OCI-LY3 (cell line): ENCODE results near the gene ZNF598.

Source experiments
- H2AFZ ChIP-seq: fragments of 200-600, 300-600 bp; shearing (Covaris generic); 2 replicates; pipeline ENCODE4 v1.6.0; 2014; ENCODE audit warnings: antibody characterized with exemption, low read depth, low read length
- H3K27ac ChIP-seq: fragments of 200-600, 300-600 bp; sonication (generic); 2 replicates; pipeline ENCODE4 v1.5.1; 2014; ENCODE audit warnings: mild to moderate bottlenecking, low read length, moderate library complexity, mixed read lengths
- H3K27me3 ChIP-seq: fragments of 200-600, 300-600 bp; sonication (generic); 2 replicates; pipeline ENCODE4 v1.6.1; 2014; ENCODE audit warnings: low read depth, low read length, mixed read lengths
- H3K36me3 ChIP-seq: fragments of 200-600, 300-600 bp; sonication (generic); replicated peaks from 2 replicates; pipeline ENCODE3; 2014; ENCODE audit warnings: low read depth, low read length, mixed read lengths
- H3K4me1 ChIP-seq: fragments of 300-600, 200-600 bp; sonication (generic); 2 replicates; pipeline ENCODE4 v1.6.1; 2014; ENCODE audit warnings: low read length, mixed read lengths
- H3K4me2 ChIP-seq: fragments of 200-600, 300-600 bp; sonication (generic); 2 replicates; pipeline ENCODE4 v1.6.1; 2014; ENCODE audit warnings: low read length, mixed read lengths
- H3K4me3 ChIP-seq: fragments of 300-600, 200-600 bp; sonication (generic); 2 replicates; pipeline ENCODE4 v1.5.1; 2014; ENCODE audit warnings: antibody characterized with exemption, mild to moderate bottlenecking, low read length, moderate library complexity
- H3K79me2 ChIP-seq: fragments of 300-600, 200-600 bp; shearing (Covaris generic); 2 replicates; pipeline ENCODE4 v1.6.1; 2014; ENCODE audit warnings: mild to moderate bottlenecking, low read length, mixed read lengths
- H3K9ac ChIP-seq: fragments of 300-600, 200-600 bp; shearing (Covaris generic); 2 replicates; pipeline ENCODE4 v1.6.0; 2014; ENCODE audit warnings: mild to moderate bottlenecking, low read length, moderate library complexity
- H3K9me3 ChIP-seq: fragments of 200-600, 300-600 bp; shearing (Covaris generic); 2 replicates; pipeline ENCODE4 v1.6.1; 2014; ENCODE audit warnings: low read length, mixed read lengths; ENCODE audit not compliant: insufficient read depth
- H4K20me1 ChIP-seq: fragments of 200-600, 300-600 bp; sonication (generic); 2 replicates; pipeline ENCODE4 v1.6.1; 2016; ENCODE audit warnings: low read length, mixed read lengths; ENCODE audit not compliant: insufficient read depth
- EZH2phosphoT487 ChIP-seq: fragments of 200-600 bp; shearing (Covaris generic); IDR thresholded peaks from 2 replicates; pipeline ENCODE4 v1.6.1; 2018; ENCODE audit warnings: antibody characterized with exemption, mixed run types, low read depth
- TF ChIP-seq, protein P1 (sequence below): fragments of 200-600, 300-600 bp; sonication (generic); IDR thresholded peaks from 2 replicates; pipeline ENCODE4 v1.5.1; 2014; ENCODE audit warnings: antibody characterized with exemption, low read length, low read depth

ZNF598 gene

DNA sequence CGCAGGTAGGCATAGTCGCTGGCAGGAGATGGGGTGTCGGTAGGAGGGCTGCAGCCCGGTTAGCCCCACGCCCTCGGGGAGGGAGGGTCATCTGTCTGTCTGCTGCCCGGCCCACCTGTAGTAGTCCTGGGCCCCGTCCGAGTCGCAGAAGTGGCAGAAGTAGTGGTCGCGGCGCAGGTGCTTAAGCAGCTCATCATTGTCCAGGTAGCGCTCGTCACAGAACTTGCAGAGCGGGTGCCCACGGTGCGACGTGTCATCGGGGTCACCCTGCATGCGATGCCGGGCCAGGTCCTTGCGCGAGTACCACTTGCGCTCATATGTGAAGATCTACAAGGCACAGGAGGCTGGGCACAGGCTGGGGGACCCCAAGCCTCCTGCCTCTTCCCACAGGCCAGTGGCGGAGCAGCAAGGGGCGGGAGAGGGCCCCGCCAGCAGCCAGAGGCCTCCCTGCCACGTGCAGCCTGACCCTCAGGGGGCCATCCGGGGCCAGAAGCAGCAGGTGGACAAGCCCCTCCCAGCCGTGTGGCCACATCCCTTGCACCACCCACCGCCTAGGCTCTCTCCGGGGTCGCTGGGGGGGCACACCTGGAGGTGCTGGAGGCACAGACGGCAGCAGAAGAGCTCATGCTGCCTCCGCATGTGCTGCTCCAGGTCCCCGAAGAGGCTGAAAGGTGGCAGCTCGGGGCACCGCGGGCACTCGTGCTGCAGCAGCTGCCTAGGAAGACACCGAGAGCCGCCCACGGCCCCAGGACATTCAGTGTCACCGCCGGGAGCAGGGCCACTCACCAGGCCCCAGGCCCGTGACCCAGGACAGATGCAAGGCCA is 7.0 kb downstream of the ZNF598 start:
- TF ChIP-seq EZH2phosphoT487, result no peak
- TF ChIP-seq, protein P1, sequence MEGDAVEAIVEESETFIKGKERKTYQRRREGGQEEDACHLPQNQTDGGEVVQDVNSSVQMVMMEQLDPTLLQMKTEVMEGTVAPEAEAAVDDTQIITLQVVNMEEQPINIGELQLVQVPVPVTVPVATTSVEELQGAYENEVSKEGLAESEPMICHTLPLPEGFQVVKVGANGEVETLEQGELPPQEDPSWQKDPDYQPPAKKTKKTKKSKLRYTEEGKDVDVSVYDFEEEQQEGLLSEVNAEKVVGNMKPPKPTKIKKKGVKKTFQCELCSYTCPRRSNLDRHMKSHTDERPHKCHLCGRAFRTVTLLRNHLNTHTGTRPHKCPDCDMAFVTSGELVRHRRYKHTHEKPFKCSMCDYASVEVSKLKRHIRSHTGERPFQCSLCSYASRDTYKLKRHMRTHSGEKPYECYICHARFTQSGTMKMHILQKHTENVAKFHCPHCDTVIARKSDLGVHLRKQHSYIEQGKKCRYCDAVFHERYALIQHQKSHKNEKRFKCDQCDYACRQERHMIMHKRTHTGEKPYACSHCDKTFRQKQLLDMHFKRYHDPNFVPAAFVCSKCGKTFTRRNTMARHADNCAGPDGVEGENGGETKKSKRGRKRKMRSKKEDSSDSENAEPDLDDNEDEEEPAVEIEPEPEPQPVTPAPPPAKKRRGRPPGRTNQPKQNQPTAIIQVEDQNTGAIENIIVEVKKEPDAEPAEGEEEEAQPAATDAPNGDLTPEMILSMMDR, result no peak
- peaks cover 11% of the 10 kb centered on the region for H3K4me1 ChIP-seq
- H3K4me2 ChIP-seq, result no peak overlapping the region
- peaks cover 36% of the 10 kb centered on the region for H3K36me3 ChIP-seq
- H3K79me2 ChIP-seq, result peaks cover 49% of the 10 kb centered on the region
- H3K27me3 ChIP-seq, result no peaks in the 10 kb centered on the region
- no peaks in the 10 kb centered on the region for H3K9me3 ChIP-seq
- H3K4me3 ChIP-seq, result no peak overlapping the region
- H2AFZ ChIP-seq, result no peak overlapping the region
- H3K27ac ChIP-seq, result no peak overlapping the region
- H3K9ac ChIP-seq, result no peak overlapping the region
- peaks cover 46% of the 10 kb centered on the region for H4K20me1 ChIP-seq

DNA sequence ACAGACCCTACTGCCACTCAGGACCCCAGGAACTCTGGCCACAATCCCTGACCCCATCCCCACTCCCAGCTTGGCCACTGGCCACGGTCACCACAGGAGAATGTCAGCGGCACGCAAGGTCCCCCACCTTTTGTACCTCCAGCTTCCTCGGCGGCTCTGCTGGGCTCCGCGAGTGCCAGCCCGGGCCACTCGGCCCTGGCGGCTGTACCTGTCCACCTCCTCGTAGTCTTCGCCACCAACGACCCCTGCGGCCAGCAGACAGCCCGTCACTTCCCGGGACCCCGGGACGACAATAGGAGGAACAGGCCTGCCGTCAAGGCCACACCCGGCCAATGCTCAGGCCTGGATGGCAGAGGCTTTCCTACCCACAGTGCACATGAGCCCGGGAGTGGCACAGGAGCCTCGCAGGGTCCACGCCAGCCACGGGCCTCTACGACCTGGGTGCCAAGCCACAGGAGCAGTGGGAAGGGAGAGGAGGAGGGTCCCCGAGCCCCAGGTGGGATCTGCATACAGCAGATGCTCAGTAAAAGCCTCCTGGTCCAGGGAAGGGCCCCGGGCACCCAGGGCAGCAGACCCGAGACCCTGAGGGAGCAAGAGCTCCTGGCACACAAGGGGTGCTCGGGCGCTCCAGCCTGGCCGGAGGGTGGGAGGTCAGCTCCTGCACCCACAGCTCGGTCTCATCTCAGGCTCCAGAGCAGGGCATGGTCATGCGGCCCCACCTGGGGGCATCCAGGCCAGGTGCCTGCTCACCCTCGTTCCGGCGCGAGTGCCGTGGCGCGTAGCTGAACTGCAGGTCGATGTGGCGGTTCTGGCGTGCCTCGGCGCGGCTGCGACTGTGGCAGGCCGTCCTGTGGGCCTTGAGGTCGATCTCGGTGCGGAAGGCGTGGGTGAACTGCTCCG is 7.9 kb downstream of the ZNF598 start:
- H3K36me3 ChIP-seq, result peaks cover 34% of the 10 kb centered on the region
- H3K79me2 ChIP-seq, result peaks cover 40% of the 10 kb centered on the region
- H3K4me1 ChIP-seq, result peaks cover 8% of the 10 kb centered on the region; the same call in 1 of the 2 replicates

DNA sequence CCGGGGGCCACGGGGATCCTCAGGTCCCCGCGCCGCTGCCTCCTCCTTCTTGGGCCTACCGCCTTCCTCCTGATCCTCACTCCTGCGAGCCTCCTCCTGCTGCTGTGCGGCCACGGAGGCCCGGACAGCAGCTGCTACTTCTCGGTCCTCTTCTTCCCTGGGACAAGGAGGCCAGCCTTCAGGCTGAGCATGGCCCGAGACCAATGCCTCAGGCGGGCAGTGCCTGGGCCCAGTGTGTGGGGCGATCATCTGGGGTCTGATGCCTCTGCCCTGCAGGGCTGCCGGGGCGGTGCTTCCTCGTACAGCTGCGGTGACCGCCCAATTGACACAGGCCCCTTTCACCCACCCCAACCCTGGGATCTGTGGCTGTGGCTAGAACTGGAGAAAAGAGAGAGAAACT is 8.6 kb downstream of the ZNF598 start:
- no peak overlapping the region for H3K27ac ChIP-seq
- peaks cover 8% of the 10 kb centered on the region; the same call in 1 of the 2 replicates for H3K4me1 ChIP-seq
- H3K9me3 ChIP-seq, result no peaks in the 10 kb centered on the region
- H3K36me3 ChIP-seq, result peaks cover 34% of the 10 kb centered on the region
- H3K79me2 ChIP-seq, result peaks cover 33% of the 10 kb centered on the region
- H3K27me3 ChIP-seq, result no peaks in the 10 kb centered on the region
- no peak overlapping the region for H3K9ac ChIP-seq
- no peak for TF ChIP-seq EZH2phosphoT487
- TF ChIP-seq, protein P1, result no peak
- no peak overlapping the region for H3K4me3 ChIP-seq
- H2AFZ ChIP-seq, result no peak overlapping the region
- no peak overlapping the region for H3K4me2 ChIP-seq
- H4K20me1 ChIP-seq, result peaks cover 30% of the 10 kb centered on the region

More for the DNA sequence above, 7.9 kb downstream of the ZNF598 start:
- peaks cover 37% of the 10 kb centered on the region for H4K20me1 ChIP-seq
- no peak overlapping the region for H3K27ac ChIP-seq
- no peak overlapping the region for H3K9ac ChIP-seq
- no peak overlapping the region for H3K4me2 ChIP-seq
- no peaks in the 10 kb centered on the region for H3K27me3 ChIP-seq
- H3K4me3 ChIP-seq, result no peak overlapping the region
- H2AFZ ChIP-seq, result no peak overlapping the region
- TF ChIP-seq EZH2phosphoT487, result no peak
- TF ChIP-seq, protein P1, result no peak
- H3K9me3 ChIP-seq, result no peaks in the 10 kb centered on the region
